HL-60 (cell line): ENCODE results near the gene MYOM3.

ENCODE experiments used
- DNase-seq, 2 experiments: peaks; one replicate each; pipeline ENCODE4 v3.0.0-alpha.2; 2010 to 2020; ENCODE audit warnings: low read depth in 1 of 2, low spot score in 1 of 2
- H3K27ac ChIP-seq: fragments of 250-450 bp; sonication (Bioruptor Pico); replicated peaks from 2 replicates; pipeline ENCODE4 v1.5.1; 2020; ENCODE audit warnings: mild to moderate bottlenecking, moderate library complexity
- H3K27me3 ChIP-seq: fragments of 250-450 bp; sonication (Bioruptor Pico); 2 replicates; pipeline ENCODE4 v1.5.1; 2021; ENCODE audit warnings: mild to moderate bottlenecking, moderate library complexity; ENCODE audit not compliant: insufficient read depth, poor library complexity, severe bottlenecking
- H3K4me3 ChIP-seq: replicated peaks from 2 replicates; pipeline ENCODE4 v1.5.1; 2011; ENCODE audit warnings: mild to moderate bottlenecking, control low read depth, low read length; ENCODE audit not compliant: insufficient read depth
- GABPA ChIP-seq: IDR thresholded peaks from 2 replicates; pipeline ENCODE4 v1.6.1; 2012; ENCODE audit warnings: low read depth
- POLR2AphosphoS5 ChIP-seq: IDR thresholded peaks from 2 replicates; pipeline ENCODE4 v1.6.1; 2012; ENCODE audit warnings: low read depth
- SPI1 ChIP-seq: IDR thresholded peaks from 2 replicates; pipeline ENCODE4 v1.6.1; 2012; ENCODE audit warnings: low read depth, mild to moderate bottlenecking, borderline replicate concordance
- TF ChIP-seq, protein P1 (sequence below): IDR thresholded peaks from 2 replicates; pipeline ENCODE4 v1.6.1; 2012; ENCODE audit warnings: low read depth; ENCODE audit not compliant: insufficient replicate concordance
- TF ChIP-seq, protein P2 (sequence below): IDR thresholded peaks from one replicate; pipeline ENCODE4 v1.5.1; 2011; ENCODE audit warnings: low read length, control low read depth, inconsistent platforms; ENCODE audit not compliant: insufficient read depth

The MYOM3 gene

DNA sequence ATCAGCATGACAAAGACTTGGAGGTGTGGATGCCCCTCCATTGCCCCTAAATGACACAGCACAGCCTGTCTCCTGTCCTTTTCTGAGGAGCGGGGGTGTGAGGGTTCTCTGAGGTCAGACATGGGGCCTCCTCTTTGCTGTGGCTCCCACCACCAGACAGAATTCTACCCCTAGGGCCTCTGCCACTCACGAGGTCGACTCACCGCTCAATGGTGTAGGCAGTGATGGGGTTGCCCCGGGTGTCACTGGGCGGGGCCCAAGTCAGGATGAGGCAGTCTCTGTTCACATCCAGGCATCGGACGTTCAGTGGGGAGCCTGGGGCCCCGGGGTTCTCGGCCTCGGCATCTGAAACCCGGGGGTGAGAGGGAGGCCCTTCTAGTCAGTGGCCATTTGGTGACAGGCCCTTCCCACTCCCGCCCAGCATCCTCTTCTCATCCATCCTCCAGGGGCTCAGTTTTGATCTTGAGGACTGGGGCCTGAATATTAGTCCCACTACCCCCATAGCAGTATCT, 19.9 kb downstream of the MYOM3 start:
- Histone ChIP-seq H3K27ac (no peak overlapping the region), H3K4me3 (no peak overlapping the region), H3K27me3 (no peaks in the 10 kb centered on the region)
- no peak for DNase-seq
- TF ChIP-seq POLR2AphosphoS5 (no peak), GABPA (no peak), SPI1 (no peak)
- TF ChIP-seq, protein P1, sequence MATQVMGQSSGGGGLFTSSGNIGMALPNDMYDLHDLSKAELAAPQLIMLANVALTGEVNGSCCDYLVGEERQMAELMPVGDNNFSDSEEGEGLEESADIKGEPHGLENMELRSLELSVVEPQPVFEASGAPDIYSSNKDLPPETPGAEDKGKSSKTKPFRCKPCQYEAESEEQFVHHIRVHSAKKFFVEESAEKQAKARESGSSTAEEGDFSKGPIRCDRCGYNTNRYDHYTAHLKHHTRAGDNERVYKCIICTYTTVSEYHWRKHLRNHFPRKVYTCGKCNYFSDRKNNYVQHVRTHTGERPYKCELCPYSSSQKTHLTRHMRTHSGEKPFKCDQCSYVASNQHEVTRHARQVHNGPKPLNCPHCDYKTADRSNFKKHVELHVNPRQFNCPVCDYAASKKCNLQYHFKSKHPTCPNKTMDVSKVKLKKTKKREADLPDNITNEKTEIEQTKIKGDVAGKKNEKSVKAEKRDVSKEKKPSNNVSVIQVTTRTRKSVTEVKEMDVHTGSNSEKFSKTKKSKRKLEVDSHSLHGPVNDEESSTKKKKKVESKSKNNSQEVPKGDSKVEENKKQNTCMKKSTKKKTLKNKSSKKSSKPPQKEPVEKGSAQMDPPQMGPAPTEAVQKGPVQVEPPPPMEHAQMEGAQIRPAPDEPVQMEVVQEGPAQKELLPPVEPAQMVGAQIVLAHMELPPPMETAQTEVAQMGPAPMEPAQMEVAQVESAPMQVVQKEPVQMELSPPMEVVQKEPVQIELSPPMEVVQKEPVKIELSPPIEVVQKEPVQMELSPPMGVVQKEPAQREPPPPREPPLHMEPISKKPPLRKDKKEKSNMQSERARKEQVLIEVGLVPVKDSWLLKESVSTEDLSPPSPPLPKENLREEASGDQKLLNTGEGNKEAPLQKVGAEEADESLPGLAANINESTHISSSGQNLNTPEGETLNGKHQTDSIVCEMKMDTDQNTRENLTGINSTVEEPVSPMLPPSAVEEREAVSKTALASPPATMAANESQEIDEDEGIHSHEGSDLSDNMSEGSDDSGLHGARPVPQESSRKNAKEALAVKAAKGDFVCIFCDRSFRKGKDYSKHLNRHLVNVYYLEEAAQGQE, result no peak
- TF ChIP-seq, protein P2, sequence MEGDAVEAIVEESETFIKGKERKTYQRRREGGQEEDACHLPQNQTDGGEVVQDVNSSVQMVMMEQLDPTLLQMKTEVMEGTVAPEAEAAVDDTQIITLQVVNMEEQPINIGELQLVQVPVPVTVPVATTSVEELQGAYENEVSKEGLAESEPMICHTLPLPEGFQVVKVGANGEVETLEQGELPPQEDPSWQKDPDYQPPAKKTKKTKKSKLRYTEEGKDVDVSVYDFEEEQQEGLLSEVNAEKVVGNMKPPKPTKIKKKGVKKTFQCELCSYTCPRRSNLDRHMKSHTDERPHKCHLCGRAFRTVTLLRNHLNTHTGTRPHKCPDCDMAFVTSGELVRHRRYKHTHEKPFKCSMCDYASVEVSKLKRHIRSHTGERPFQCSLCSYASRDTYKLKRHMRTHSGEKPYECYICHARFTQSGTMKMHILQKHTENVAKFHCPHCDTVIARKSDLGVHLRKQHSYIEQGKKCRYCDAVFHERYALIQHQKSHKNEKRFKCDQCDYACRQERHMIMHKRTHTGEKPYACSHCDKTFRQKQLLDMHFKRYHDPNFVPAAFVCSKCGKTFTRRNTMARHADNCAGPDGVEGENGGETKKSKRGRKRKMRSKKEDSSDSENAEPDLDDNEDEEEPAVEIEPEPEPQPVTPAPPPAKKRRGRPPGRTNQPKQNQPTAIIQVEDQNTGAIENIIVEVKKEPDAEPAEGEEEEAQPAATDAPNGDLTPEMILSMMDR, result no peak

DNA sequence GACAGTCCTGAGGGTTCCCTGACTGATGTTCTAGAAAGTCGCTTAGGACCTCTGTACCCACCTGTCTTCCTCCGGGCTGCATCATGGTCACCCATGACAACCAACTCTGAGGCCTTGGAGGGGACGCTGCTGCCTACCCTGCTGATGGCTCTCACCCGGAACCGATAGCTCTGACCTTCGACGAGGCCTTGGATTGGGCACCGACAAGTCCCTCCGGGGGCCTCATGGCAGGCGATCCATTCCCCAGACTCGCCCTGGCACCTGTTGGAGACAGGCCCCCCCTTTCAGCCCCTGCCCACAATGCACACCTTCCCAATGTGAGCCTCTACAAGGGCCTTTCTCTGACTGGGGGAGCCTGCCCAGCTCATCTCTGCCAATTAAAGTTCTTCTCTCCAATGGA, 21.2 kb downstream of the MYOM3 start:
- H3K27ac ChIP-seq, result no peak overlapping the region
- TF ChIP-seq, protein P2, result no peak
- TF ChIP-seq SPI1 (no peak), GABPA (no peak), POLR2AphosphoS5 (no peak)
- TF ChIP-seq, protein P1, result no peak
- no peak overlapping the region for H3K4me3 ChIP-seq
- DNase-seq, result no peak
- no peaks in the 10 kb centered on the region for H3K27me3 ChIP-seq

DNA sequence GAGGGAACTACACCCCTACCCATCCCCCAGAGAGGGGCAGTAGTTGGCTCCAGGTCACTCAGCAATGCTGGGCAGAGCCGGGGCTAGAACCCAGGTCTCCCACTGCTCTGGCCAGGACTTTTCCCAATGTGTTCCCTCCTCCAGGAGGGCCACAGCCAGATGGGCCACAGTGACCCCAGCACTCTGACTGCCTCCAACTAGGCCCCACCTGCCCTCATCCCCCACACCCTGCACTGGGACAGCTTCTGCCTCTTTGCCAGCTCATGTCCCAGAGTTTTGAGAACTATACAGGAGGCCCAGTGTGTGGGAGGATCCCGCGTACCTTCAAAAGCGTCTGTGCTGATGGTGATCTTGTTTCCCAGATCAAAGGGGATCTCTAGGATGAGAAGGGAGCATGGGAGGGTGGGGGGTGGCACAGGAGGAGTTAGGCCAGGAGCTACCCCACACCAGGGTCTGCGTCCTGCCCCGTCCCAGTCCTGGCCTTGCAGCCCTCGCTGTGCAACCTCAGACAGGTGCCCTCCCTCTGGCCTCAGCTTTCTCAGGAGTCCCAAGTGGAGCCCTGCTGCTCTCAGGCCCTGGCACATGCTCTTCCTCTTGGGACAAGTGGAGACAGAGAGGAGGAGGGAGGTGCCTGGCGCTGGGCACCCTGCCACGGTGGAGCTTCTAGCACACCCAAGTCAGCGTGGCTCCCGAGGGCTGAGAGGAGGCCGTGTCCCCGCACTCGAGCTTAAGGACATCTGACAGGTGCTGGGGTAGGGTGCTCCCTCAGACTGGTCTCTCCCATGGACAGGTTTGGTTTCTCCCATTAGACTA, 22.0 kb downstream of the MYOM3 start:
- TF ChIP-seq POLR2AphosphoS5, result no peak
- no peaks in the 10 kb centered on the region for H3K27me3 ChIP-seq
- DNase-seq, result no peak
- H3K27ac ChIP-seq, result no peak overlapping the region
- no peak overlapping the region for H3K4me3 ChIP-seq

DNA sequence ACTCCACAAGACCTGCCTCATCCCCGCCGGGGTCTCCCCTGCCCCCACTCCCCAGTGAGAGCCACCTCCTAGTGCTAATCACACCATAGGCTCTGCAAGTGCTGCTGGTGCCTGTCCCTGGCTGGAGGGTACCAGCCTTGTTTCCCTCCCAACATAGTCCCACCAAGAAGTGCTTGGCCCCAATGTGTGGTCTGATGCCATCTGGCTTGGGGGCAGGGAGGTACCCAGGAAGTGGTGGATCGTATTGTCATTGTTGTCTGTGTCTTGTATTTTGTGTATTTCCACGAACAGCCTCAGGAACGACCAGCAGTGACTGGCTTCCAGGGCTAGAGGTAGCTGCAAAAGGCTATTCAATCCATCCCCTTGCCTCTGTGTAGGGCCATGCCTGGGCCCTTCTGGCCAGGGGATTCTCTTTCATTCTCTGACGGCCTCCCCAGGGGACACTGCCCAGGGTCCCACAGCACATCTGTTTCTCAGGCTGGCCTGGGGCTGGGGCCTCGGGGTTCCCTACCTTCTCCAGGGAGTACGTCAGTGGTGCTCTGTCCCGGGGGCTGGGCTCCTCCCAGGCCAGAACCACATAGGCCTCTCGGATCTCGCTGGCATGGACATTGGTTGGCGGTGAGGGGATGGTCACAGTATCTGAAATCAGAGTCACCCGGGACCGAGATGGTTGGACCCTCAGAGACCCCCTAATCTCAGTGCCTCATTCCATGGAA, 22.8 kb downstream of the MYOM3 start:
- no peak for TF ChIP-seq POLR2AphosphoS5
- TF ChIP-seq GABPA, result no peak
- TF ChIP-seq, protein P2, result no peak
- no peak for TF ChIP-seq SPI1
- TF ChIP-seq, protein P1, result no peak
- H3K4me3 ChIP-seq, result no peak overlapping the region
- H3K27me3 ChIP-seq, result no peaks in the 10 kb centered on the region
- DNase-seq, result no peak
- no peak overlapping the region for H3K27ac ChIP-seq
